GM12892 (cell line): Measurements from ENCODE around the gene CHMP2A.
A peak's percentile ranks its signal among the peaks of the same experiment; 100 is the strongest.

ENCODE experiments used
- DNase-seq: peaks from one replicate; pipeline ENCODE4 v3.0.0; 2011; ENCODE audit not compliant: insufficient read length
- FAIRE-seq: peaks from 2 replicates; lab custom pipeline; 2011; peaks lifted over from hg19 to GRCh38; lab: Jason Lieb, UNC
- POLR2A ChIP-seq: IDR thresholded peaks from 2 replicates; pipeline ENCODE4 v1.6.1; 2011; ENCODE audit warnings: low read depth, low read length, control low read depth
- POLR2AphosphoS5 ChIP-seq: IDR thresholded peaks from 2 replicates; pipeline ENCODE4 v1.6.1; 2011; ENCODE audit warnings: low read depth, low read length, control low read depth
- TAF1 ChIP-seq: IDR thresholded peaks from 2 replicates; pipeline ENCODE4 v1.6.1; 2011; ENCODE audit warnings: low read depth, mild to moderate bottlenecking, control low read depth, low read length, borderline replicate concordance

The CHMP2A gene

DNA sequence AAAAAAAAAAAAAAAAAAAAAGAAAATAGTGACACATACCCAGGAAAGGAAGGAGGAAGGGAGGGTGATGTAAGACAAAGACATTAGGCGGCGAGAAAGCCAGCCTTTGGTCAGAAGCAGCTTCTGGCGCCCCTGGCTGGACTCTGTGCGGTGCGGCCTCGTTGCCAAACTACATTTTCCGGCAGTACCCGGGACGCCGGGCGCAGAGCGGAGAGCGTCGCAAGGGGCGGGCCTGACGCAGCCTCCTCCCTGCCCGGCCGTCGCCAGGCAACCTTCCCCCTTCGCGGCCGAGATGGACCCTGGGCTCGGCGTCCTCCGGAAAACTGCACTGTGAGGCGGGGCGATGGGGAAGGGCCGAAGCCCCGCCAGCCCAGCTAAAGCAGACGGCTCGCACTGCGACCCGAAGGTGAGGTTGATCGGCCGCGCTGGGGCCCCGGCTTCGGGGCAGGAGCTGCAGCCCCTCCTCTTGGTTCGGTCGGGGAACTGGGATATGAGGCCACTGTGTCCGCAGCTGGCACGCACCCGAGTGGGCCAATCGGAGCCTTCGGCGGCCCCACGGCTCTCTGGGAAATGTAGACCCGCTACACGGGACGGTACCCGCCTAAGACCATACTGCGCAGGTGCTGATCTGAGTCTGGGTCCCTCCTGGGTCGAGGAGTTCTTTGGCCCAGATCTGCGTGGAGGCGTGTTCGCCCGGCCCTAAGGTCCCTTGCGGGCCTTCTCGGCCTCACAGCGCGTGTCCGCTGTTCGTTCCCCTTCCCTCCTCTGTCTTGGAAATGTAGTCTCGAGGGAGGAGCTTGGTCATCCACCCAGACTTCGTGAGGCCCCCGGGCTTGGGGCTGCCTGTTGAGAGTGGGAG, 20.5 kb upstream of the CHMP2A start:
- FAIRE-seq (peak; percentile 90), DNase-seq (peak; percentile 72)
- TF ChIP-seq TAF1 (no peak), POLR2A (peak; percentile 70; the same call in 1 of the 2 replicates), POLR2AphosphoS5 (peak; percentile 60)

- TF ChIP-seq POLR2A, result no peak
- no peak for TF ChIP-seq POLR2AphosphoS5
- TF ChIP-seq TAF1, result no peak
- DNase-seq, result no peak
- no peak for FAIRE-seq
These were observed 18.8 kb upstream of the CHMP2A start for GRCh38 chr19:58573658-58574164.

DNA sequence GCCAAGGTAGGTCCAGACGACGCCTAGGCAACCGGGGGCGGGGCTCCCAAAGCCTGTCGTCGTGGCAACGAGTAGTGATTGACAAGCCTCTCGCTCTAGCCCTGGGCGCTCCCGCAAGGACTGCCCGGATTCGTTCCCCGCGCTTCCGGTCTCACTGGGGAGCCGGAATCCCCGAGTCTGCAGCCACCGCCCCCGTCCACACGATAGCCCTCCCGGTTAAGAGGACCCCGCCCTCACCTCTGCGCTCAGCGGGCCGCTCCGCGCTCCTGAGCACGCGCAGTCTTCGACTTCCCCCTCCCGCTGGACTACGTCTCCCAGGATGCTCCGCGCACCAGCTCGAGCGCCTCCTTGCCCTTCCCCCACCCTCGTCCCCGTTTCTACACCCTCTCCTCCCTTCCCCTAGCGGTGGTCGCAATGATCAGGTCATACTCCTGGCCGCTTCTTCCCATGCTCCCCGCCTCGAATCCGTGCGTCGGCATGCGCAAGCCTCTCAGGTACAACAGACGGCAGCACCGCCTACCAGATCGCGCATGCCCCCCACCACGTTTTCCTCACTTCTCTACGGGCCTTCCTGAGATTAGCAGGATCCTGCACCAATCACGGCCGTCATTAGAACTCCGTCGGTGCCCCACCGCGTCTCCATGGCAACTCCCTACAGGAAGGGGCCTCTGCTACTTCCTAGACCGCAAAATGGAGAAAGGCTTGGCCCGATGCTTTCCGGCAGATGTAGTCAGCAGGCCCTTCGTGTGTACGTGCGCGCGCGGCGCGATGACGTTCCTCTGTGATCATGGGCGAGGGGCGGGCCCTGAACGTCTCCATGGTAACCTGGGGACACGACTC, 18.1 kb upstream of the CHMP2A start, which contains the start of gene MZF1:
TSS of gene MZF1 (minus strand) at position 518 of the 840 bp plus-strand sequence. CDS start 1,946 bp downstream, outside the sequence.
- FAIRE-seq (peak; percentile 99), DNase-seq (peak; percentile 98)
- peak; percentile 70; the same call in 1 of the 2 replicates for TF ChIP-seq POLR2A
- peak; percentile 40; the same call in 1 of the 2 replicates for TF ChIP-seq POLR2AphosphoS5
- no peak for TF ChIP-seq TAF1

- FAIRE-seq, result no peak
- no peak for TF ChIP-seq TAF1
- no peak for TF ChIP-seq POLR2AphosphoS5
- no peak for TF ChIP-seq POLR2A
- no peak for DNase-seq
These were observed 17.3 kb upstream of the CHMP2A start for GRCh38 chr19:58572026-58572817.

GRCh38 chr19:58571575-58571947, 16.7 kb upstream of the CHMP2A start:
- TF ChIP-seq TAF1 (no peak), POLR2A (no peak), POLR2AphosphoS5 (no peak)
- DNase-seq (no peak), FAIRE-seq (no peak)

- FAIRE-seq, result no peak
These were observed 16.1 kb upstream of the CHMP2A start for GRCh38 chr19:58570770-58571574.

DNA sequence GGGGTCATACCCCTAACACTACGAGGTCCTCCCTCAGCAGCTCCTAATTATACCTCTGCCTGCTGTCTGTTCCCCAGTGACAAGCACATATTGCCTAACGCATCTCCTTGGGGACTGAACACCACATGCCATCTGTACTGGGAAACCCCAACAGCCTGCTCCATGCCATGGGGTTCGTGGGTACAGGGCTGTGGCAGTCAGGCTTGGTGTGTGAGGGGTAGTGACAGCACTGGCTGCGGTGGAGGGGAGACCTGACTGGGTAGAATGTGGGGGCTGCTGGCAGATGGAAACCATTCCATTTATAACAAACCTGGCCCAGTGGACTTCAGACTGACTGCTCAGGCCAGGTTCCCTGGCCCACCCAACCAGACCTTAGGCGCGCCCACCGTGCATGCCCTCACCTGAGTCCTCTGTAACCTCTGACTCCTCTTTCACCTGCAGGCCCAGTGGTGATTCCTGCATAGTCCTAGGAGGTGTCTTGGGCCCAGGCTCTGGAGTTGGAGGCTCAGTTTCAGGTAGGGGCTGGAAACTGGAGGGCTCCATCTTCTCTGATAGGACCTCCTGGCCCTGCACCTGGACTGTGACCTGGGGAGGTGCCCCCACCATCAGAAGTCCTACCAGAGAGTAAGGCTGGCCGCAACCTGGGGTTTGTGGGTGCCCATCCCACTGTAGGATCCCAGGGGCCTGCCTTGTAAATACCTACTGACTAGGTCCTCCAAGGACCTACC, 15.2 kb upstream of the CHMP2A start:
- DNase-seq (no peak), FAIRE-seq (no peak)
- TF ChIP-seq POLR2A, result no peak
- no peak for TF ChIP-seq TAF1
- no peak for TF ChIP-seq POLR2AphosphoS5

More at GRCh38 chr19:58570770-58571574, 16.1 kb upstream of the CHMP2A start:
- no peak for DNase-seq
- TF ChIP-seq TAF1 (no peak), POLR2A (no peak), POLR2AphosphoS5 (no peak)

DNA sequence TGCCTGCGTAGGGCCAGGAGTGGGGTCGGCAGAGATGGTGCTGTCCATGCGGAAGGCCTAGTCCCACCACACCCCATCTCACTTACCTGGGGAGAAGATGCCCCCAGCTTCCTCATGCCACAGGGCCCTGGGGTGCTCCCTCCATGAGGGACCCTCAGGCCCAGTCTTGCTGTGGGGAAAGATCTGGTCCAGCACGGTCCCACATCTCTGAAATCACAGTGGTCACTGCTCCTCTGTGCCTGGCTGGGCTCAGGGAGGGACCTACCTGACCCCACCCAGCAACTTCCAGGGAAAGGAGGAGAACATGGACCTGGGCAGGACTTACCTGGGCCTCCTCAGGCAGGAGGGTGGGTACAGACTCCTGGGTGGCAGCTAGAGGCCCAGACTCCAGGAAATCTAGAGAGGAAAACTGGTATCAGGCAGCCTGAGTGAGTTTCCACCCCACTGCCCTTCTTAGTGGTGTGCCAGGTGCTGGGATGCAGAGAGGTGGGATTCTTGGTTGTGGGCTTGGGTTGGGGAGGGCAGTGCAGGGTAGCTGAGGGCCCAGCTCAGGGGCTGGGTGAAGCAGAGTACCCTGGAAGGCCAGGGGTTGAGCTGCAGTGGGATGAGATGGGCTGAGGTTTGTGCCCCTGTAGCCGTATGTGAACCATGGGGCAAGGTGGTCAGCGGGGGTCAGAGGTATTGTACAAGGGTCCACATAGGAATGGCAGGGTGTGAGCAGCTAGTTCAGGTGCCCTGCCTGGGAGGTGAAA, 14.5 kb upstream of the CHMP2A start:
- TF ChIP-seq POLR2A (no peak), TAF1 (no peak), POLR2AphosphoS5 (no peak)
- FAIRE-seq (no peak), DNase-seq (no peak)
